Osteocyte (in vitro differentiated cells): ENCODE measurements around the gene WNT7B. TPM values are rescaled to one million over a fixed set of nuclear protein-coding genes. Genes with fewer than 3 reads are reported as not detected.
A peak's percentile ranks its signal among the peaks of the same experiment; 100 is the strongest.

Source experiments
- DNase-seq: peaks from one replicate; pipeline ENCODE4 v3.0.0; 2021; ENCODE audit warnings: mixed read lengths; ENCODE audit not compliant: unreplicated experiment; ENCODE audit errors: extremely low spot score
- H3K27ac Mint-ChIP-seq: one replicate; pipeline ENCODE4 v1.8.0; 2021; ENCODE audit warnings: mild to moderate bottlenecking, mixed read lengths; ENCODE audit not compliant: unreplicated experiment
- H3K27me3 Mint-ChIP-seq: one replicate; pipeline ENCODE4 v1.8.0; 2021; ENCODE audit warnings: mixed read lengths; ENCODE audit not compliant: unreplicated experiment
- H3K36me3 Mint-ChIP-seq: one replicate; pipeline ENCODE4 v1.8.0; 2021; ENCODE audit warnings: mixed read lengths; ENCODE audit not compliant: unreplicated experiment
- H3K4me1 Mint-ChIP-seq: one replicate; pipeline ENCODE4 v1.8.0; 2021; ENCODE audit warnings: mixed read lengths; ENCODE audit not compliant: unreplicated experiment
- H3K4me3 Mint-ChIP-seq: one replicate; pipeline ENCODE4 v1.8.0; 2021; ENCODE audit warnings: mild to moderate bottlenecking, moderate library complexity, mixed read lengths; ENCODE audit not compliant: unreplicated experiment
- H3K9me3 Mint-ChIP-seq: one replicate; pipeline ENCODE4 v1.8.0; 2021; ENCODE audit warnings: mixed read lengths; ENCODE audit not compliant: unreplicated experiment
- total RNA-seq: library from RNA; stranded (reverse); gene quantifications from 2 replicates; pipeline ENCODE4 v1.2.1, GENCODE V29; 2021
- TF ChIP-seq, protein P1 (sequence below): fragments of 200-600 bp; sonication (generic); IDR thresholded peaks from 2 replicates; pipeline ENCODE4 v1.5.0; 2021; ENCODE audit warnings: antibody characterized with exemption, mild to moderate bottlenecking, moderate library complexity

WNT7B gene
- total RNA-seq, 1 donor from 2014 or later, result 2.3 TPM

DNA sequence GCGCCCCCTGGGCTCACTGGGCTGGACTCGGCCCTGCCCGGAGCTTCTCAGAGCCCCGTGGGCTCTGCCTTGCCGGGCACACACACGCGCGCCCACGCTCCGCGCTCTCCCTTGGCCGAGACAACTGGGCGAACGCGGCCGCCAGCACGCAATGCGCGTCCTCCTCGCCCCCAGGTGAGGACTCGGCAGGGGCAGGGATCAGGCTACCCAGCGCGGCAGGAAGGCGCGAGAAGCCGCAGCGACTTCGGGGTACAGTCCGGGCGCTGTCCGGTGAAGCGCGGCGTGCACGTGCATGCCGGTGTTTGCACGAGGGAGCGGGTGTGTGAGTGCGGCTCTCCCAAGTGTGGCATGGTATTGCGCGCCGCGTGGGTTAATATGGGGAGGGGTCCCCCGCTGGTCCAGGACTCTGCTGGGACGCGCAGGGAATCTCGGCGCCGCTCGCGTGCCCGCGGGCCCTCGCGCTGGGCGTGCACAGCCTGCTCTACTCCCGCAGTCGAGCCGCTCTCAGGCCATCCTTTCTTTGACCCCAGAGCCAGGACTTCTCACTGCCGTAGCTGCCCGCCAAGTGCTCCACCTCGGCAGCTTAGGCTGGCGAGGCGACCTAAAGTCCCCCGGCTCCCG, 5.4 kb downstream of the WNT7B start:
- H3K27ac Mint-ChIP-seq, result no peak overlapping the region
- H3K4me1 Mint-ChIP-seq, result peaks cover 15% of the 10 kb centered on the region
- H3K27me3 Mint-ChIP-seq, result peaks cover 28% of the 10 kb centered on the region
- peak overlapping the region; percentile 38 for H3K4me3 Mint-ChIP-seq
- peaks cover 2% of the 10 kb centered on the region for H3K36me3 Mint-ChIP-seq
- H3K9me3 Mint-ChIP-seq, result no peaks in the 10 kb centered on the region
- no peak for DNase-seq
- TF ChIP-seq, protein P1, sequence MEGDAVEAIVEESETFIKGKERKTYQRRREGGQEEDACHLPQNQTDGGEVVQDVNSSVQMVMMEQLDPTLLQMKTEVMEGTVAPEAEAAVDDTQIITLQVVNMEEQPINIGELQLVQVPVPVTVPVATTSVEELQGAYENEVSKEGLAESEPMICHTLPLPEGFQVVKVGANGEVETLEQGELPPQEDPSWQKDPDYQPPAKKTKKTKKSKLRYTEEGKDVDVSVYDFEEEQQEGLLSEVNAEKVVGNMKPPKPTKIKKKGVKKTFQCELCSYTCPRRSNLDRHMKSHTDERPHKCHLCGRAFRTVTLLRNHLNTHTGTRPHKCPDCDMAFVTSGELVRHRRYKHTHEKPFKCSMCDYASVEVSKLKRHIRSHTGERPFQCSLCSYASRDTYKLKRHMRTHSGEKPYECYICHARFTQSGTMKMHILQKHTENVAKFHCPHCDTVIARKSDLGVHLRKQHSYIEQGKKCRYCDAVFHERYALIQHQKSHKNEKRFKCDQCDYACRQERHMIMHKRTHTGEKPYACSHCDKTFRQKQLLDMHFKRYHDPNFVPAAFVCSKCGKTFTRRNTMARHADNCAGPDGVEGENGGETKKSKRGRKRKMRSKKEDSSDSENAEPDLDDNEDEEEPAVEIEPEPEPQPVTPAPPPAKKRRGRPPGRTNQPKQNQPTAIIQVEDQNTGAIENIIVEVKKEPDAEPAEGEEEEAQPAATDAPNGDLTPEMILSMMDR, result no peak

DNA sequence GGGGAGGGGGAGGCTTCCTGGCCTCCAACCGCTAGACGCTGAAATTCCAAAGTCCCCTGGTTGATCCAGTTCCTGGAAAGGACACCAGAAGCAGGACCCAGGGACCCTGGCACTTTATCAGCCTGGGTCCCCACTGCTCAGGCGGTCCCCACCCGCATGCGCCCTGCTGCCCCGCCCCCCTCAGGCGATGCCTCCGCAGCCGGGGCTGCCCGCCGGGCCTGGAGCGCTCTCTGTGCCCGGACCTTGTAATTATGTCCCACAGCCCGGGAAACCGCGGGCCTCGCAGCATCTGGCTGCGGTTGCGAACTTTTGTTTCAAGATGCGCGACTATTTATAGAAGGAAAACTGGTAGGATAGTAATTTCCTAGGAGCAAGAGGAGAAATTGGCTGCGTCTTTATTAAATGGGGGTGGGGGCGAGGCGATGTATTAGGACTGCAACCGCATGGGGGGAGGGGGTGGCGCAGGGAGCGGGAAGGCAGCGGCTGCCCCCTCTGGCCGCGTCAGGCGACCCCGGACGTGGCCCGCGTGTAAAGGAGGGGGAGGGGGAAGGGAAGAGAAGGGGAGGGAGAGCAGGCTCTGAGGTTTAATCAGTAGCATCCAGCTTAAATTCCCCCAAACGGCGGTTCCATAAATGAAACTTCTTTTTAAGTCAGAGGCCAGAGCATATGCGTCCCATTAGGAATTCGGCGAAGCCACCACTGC, 6.1 kb downstream of the WNT7B start:
- Mint-ChIP-seq H3K36me3 (peaks cover 2% of the 10 kb centered on the region), H3K4me3 (peak overlapping the region; percentile 61), H3K9me3 (no peaks in the 10 kb centered on the region), H3K4me1 (peaks cover 15% of the 10 kb centered on the region), H3K27ac (no peak overlapping the region), H3K27me3 (peaks cover 28% of the 10 kb centered on the region)
- TF ChIP-seq, protein P1, result no peak
- DNase-seq, result no peak

DNA sequence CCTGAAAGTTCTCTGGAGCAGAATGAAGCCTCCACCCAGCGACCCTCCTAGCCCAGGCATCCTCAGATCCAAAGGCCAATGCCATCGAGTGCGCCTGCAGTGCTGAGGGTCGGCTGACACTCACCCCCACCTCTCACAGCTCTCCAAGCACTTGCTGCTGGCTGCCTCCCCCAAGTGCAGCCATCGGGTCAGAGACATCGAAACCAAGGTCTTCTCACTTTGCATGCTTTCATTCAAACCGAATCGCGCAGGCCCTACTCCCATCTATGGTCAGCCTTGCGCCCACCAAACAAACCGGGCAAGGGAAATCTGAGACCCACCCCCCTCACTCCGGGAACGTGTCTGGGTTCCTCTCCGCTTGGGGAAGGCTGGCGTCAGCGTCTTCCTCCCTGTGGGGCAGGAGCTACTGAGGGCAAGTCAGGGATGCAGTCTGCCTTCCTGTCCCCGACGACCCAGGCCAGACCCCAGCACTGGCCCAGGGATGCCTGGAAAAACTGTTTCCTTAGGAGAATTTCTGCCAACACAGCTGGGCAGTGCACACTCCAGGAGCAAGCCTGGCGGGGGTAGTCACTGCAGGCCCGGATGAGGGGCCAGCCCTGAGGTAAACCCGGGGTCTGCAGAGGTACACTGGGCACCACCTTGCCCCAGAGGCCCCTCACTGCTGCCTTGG, 7.0 kb downstream of the WNT7B start:
- no peak for DNase-seq
- H3K9me3 Mint-ChIP-seq, result no peaks in the 10 kb centered on the region
- H3K36me3 Mint-ChIP-seq, result peaks cover 2% of the 10 kb centered on the region
- no peak overlapping the region for H3K4me3 Mint-ChIP-seq
- H3K27me3 Mint-ChIP-seq, result peaks cover 23% of the 10 kb centered on the region
- peaks cover 11% of the 10 kb centered on the region for H3K4me1 Mint-ChIP-seq
- no peak overlapping the region for H3K27ac Mint-ChIP-seq
- TF ChIP-seq, protein P1, result no peak

DNA sequence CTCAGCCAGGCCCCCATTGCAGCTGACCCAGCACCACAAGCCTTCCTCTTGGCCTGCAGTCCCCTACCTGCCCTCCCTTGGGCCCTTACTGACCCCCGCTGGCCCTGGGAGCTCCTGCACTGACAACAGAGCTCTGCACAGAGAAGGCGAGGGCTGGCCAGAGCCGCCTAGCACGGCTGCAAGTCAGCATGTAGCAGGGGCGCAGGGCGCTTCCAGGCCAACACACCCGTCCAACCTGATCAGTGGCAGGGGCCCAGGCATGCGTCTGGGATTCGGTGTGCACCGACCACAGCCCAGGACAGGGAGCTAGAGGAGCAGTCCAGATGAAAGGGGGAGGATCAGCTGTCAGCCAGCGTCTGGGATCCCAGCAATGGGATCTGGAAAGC, 7.6 kb downstream of the WNT7B start:
- peaks cover 8% of the 10 kb centered on the region for H3K4me1 Mint-ChIP-seq
- H3K4me3 Mint-ChIP-seq, result no peak overlapping the region
- no peak for DNase-seq
- no peaks in the 10 kb centered on the region for H3K9me3 Mint-ChIP-seq
- peaks cover 2% of the 10 kb centered on the region for H3K36me3 Mint-ChIP-seq
- no peak overlapping the region for H3K27ac Mint-ChIP-seq
- TF ChIP-seq, protein P1, result no peak
- H3K27me3 Mint-ChIP-seq, result peaks cover 18% of the 10 kb centered on the region
